ENCODE measurements around the gene PGAP2.
"Not testable (repeated sequence)": the region's sequence is repeated elsewhere in the genome, so short reads cannot be mapped to it uniquely, and the experiment has no call there.

The PGAP2 gene

GRCh38 chr11:3808861-3809623, 682 bp downstream of the PGAP2 start:
- DNase-seq: peak; percentile 52

- no peak for DNase-seq
These were observed 1.2 kb downstream of the PGAP2 start for GRCh38 chr11:3809624-3809928.

DNA sequence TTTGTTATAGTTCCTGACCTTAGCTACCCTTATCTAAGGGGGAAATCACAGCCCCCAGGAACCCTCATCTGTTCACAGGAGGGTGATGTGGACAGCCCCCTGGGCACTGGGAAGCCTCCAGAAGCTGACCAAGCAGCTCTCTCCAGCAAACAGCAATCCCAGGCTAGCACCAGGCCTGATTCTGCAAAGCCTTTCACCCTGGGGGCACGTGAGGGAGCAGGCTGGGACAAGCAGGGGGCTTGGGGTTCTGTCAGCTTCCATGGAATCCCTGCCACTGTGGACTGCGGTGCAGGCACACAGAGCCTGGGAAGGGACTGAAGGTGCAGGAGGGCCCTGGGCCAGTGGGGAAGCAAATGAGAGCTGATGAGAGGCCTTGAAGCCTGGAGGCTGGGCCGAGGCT, 2.1 kb downstream of the PGAP2 start:
- DNase-seq: no peak

DNA sequence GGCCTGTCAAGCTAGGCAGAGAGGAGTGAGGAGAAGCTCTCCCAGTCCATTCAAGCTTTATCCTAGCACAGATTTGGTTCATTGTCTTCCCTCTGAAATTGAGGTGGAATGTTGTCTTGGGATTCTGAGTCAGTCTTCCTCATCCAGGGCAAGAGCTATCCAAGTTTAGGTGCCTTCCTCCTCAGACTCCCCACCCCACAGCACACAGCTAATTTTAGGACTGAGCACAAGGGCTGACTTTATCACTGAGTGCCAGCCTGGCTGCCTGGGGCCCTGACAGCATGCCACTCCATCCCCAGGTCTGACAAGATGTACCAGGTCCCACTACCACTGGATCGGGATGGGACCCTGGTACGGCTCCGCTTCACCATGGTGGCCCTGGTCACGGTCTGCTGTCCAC, 2.6 kb downstream of the PGAP2 start:
- no peak for DNase-seq

GRCh38 chr11:3814832-3815231, 6.5 kb downstream of the PGAP2 start:
- DNase-seq: not testable (repeated sequence)

DNA sequence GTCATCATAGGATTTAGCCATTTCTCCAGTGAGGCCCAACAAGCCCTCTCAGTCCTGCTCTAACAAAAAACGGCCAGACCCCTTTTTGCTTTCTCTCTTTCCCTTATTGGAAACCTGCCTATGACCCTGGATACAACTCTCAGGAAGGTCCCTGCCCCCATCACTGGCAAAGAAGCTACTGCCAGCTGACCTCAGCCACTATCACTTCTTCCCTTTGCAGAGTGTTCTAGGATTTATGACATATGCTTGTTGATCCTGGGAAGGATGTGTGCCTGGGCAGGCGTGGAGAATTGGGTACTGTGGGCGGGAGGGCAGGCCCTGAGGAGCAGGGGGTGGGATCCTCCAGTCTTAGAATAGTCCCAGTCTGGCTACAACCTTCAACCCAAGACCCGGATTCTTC, 7.5 kb downstream of the PGAP2 start:
- DNase-seq: no peak

DNA sequence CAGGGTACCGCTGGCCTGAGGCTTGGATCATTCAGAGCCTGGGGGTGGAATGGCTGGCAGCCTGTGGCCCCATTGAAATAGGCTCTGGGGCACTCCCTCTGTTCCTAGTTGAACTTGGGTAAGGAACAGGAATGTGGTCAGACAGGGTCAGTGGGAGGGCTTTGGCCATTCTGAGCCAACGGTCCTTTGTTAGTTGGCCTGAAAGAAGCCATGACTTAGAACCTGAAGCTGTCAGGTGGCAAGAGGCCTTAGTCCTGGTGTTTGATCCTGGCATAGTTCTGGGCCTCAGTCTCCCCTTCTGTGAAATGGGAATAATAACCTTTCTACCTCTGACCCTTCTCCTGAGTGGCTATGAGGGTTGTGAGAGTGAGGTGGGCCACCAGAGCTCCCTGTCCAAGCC, 8.3 kb downstream of the PGAP2 start:
- DNase-seq: no peak

- DNase-seq: no peak
These were observed 8.9 kb downstream of the PGAP2 start for GRCh38 chr11:3817181-3817800.

GRCh38 chr11:3820971-3821370, 12.6 kb downstream of the PGAP2 start:
- DNase-seq: no peak

DNA sequence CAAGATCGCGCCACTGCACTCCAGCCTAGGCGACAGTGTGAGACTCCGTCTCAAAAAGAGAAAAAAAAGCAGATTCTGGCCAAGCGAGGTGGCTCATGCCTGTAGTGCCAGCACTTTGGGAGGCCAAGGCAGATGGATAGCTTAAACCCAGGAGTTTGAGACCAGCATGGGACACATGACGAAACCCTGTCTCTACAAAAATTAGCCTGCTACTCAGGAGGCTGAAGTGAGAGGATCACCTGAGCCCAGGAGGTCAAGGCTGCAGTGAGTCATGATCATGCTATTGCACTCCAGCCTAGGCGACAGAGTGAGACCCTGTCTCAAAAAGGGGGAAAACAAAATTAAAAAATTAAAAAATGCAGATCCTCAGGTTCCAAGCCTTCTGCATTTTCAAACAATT, 14.0 kb downstream of the PGAP2 start:
- no peak for DNase-seq

DNA sequence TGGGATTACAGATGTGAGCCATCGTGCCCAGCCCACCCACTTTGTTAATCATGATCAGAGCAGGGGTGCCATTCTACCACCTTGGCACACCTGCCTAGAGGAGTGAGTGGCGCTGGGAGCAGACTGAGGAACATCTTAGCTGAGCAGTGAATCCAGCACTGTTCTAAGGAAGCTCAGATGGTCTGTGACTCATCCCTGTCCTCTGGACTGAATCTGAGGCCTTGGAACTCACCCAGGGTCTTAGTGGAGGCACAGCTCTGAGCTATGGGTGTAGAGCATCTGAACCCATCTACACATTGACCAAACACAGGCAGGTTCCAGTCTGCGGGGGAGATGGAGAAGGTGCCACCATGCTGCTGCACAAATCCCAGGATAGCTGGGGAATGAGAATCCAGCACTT, 14.9 kb downstream of the PGAP2 start:
- DNase-seq: no peak

GRCh38 chr11:3823762-3824506, 15.6 kb downstream of the PGAP2 start:
- no peak for DNase-seq

DNA sequence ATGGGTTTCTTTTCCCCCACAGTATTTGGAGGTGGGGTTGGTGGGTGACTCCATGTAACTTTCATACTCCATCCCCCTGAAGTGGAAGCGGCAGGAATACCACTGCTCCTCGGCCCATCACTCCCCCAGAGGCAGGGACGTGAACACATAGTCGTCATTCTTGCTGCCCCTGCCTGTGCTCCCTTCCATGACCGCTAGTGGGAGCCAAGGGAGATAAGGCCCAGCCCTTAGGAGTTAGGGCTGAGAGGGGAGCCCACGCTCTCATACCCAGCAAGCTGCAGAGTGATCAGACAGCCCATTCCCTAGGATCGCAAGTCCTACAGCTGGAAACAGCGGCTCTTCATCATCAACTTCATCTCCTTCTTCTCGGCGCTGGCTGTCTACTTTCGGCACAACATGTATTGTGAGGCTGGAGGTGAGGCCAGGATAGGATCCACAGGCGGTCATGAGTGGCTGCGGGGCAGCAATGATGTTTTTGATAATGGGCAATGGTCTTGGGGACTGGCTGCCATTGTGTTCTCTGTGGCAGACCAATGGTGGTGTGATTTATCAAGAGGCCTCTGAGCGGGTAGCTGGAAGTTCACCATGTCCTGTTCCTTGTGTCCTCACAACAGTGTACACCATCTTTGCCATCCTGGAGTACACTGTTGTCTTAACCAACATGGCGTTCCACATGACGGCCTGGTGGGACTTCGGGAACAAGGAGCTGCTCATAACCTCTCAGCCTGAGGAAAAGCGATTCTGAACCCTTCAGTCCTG, 16.5 kb downstream of the PGAP2 start:
- DNase-seq: peak; percentile 81

DNA sequence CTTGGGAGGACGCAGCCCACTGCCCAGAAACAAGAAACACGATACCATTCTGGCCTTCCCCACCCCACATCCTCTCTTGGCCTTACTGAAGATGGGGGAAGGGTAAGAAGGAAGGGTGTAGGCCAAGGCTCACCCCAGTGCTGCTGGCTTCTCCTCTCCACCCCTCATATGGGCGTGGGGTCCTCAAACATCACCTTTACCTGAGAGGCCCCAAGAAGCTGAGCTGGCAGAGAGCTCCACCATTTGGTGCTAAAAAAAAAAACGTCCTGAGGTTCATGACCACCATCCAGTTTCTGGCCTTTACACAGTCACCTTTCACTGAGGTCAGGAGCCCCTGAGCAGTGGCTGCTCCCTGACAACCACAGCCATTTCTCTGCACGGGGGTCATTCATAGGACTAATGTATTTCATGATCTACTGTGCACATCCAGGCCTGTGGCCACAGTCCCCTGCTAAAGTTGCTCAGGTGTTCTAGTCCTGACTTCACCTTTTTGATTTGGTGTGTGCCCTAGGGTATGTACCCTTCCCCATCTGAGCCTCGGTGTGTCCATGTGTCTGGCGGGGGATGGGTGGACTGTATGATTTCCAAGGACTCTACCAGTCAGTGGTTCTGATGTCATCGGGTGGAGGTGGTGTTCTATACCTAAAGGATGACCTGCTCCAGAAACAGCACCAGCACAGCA, 17.3 kb downstream of the PGAP2 start:
- DNase-seq: no peak

DNA sequence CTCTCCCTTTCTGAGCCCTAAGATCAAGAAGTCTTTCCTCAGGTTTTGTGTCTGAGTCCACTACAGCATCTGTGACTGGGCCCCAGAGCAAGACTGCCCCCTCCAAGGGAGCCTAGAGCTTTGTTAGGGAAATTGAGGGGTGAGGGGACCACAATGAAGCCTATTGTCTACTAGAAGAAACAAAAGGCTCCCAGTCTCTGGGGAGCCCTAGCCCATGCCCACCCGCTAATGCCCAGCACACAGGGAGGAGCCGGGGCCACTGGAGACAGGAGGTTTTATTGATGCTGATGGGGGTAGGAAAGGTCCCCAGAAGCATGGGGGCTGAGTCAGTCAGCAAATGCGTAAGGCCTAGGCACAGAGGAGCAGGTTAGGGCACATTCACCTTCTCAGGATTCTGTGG, 18.4 kb downstream of the PGAP2 start:
- no peak for DNase-seq

DNA sequence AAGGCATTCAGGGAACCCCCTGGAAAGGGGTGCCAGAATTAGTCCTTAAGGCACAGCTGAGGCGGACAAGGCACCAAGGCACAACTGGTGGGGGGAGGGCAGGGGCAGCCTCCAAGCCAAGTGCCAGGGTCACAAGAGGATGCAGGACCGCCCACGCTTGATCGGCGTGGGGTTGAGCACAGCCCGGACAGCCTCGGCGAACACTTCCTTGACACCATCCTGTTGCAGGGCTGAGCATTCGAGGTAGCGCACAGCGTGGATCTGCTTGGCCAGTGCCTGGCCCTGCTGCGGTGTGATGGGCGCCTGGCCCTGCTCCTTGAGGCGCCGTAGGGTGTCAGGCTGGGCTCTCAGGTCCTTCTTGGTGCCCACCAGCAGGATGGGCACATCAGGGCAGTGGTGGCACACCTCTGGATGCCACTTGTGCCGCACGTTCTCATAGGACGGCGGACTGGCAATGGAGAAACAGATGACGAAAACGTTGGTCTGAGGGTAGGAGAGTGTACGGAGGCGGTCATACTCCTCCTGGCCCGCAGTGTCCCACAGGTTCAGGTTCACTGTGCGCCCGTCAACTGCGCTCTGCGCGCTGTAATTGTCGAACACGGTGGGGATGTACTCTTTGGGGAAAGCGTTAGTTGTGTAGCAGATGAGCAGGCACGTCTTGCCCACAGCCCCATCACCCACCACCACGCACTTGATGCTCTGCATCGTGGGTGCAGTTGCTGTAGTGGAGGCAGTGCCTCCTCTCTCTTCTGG, 19.2 kb downstream of the PGAP2 start:
- DNase-seq: no peak

DNA sequence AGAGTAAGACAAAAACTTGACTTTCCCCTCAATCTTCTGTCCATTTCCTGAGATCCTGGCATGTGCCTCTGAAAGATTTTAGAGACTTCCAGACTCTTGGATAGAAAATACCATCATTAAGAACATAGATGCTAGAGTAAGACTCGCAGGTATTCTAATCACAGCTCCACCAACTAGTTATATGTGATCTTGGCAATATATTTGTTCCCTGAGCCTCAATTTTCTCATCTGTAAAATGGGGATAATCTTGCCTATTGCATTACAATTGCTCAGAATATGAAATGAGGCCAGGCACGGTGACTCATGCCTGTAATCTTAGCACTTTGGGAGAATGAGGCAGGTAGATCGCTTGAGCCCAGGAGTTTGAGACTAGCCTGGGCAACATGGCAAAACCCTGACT, 21.7 kb downstream of the PGAP2 start:
- no peak for DNase-seq

GRCh38 chr11:3830730-3831129, 22.4 kb downstream of the PGAP2 start:
- DNase-seq: no peak

- DNase-seq: no peak
These were observed 23.2 kb downstream of the PGAP2 start for GRCh38 chr11:3831378-3832239.

DNA sequence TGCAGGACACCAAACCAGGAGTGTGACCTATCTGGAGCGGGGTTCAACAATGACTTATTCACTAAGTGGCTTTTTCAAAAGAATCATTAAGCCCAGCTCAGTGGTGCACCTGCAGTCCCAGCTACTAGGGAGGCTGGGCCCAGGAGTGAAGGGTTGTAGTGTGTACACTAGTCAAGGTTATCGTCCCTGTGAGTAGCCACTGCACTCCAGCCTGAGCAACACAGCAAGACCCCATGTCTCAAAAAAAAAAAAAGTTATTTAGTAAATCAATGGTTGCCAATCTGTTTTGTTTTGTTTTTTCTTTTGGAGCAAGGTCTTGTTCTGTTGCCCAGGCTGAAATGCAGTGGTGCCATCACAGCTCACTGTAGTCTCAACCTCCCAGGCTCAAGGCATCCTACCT, 24.5 kb downstream of the PGAP2 start:
- no peak for DNase-seq

DNA sequence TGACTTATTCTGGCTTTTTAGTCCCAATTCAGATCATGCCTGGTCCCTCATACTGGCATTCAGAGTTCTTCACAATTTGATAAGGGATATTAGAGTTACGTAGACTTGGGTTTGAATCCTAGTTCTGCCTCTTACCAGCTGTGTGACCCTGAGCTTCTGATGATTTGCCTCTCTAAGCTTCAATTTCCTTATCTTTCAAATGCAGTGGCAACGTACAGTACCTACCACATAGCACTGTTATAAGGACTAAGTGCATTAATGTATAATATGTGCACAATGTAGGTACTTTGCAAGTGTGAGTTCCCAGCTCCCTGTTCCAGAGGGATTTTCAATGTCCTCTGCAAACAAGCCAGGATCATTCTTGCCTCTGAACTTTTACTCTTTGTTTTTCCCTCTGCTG, 25.1 kb downstream of the PGAP2 start:
- DNase-seq: no peak

Measured in CD4-positive, alpha-beta T cell treated with Interferon gamma for 1 hour (primary cell).